Right ventricle myocardium superior (tissue), 1 donor: Measurements from ENCODE around the gene LRRC10B. TPM values are rescaled to one million over a fixed set of nuclear protein-coding genes. Genes with fewer than 3 reads are reported as not detected.

Source experiments
- ATAC-seq: fragments of 200-7000 bp; cut with Tn5 transposase; one replicate; pipeline ENCODE4 v1.9.1; 2020; ENCODE audit warnings: mild to moderate bottlenecking; ENCODE audit not compliant: poor library complexity
- DNase-seq: peaks from one replicate; pipeline ENCODE4 v3.0.0-alpha.2; 2020
- intact Hi-C: fragments of 100-400 bp; cut with DNase I; formaldehyde crosslinking; loops from one replicate; pipeline ENCODE4 v1.11.2; 2022
- microRNA-seq: library from miRNA; unstranded; fragments of <30 nt; microRNA quantifications from one replicate; pipeline ENCODE4 v1.2.0, GENCODE V29; 2020
- total RNA-seq: library from RNA; stranded (reverse); fragmentation: NEBNext Ultra II Directional; extraction: Animal tissue kit (Norgen Biotek cat#: 25700); gene quantifications from one replicate; pipeline ENCODE4 v1.2.1, GENCODE V29; 2021
- donor health status: DM: no; HTN: yes; CAD: no; lungs with severe emphysema.

LRRC10B gene
- total RNA-seq, 1 donor from 2014 or later = 0.46 TPM

DNA sequence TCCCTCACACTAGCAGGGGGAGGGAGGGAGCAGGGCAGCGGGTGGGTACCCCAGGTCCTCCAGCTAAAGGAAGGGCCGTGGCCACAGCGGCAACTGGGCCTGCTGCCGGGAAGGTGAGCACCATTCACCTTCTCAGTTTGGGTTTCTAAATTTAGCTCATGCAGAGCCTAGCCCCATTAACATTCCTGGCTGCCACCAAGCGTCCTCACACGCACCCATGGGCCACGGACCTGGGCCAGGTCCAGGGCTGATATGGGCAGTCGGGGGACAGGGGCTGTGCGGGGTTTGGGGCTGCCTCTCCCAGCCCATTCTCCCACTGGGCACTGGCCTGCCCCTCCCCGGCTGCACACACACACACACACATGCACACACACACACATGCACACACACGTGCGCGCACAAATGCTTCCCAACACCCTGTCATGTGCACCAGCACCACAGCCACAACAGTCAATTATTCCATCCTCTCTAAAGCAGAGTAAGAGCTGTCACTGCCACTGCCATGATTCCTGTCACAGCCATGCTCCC is 43.6 kb downstream of the LRRC10B start:
- ATAC-seq = peak; percentile 87
- intact Hi-C loops = no loop called here
- peak; percentile 61 for DNase-seq

DNA sequence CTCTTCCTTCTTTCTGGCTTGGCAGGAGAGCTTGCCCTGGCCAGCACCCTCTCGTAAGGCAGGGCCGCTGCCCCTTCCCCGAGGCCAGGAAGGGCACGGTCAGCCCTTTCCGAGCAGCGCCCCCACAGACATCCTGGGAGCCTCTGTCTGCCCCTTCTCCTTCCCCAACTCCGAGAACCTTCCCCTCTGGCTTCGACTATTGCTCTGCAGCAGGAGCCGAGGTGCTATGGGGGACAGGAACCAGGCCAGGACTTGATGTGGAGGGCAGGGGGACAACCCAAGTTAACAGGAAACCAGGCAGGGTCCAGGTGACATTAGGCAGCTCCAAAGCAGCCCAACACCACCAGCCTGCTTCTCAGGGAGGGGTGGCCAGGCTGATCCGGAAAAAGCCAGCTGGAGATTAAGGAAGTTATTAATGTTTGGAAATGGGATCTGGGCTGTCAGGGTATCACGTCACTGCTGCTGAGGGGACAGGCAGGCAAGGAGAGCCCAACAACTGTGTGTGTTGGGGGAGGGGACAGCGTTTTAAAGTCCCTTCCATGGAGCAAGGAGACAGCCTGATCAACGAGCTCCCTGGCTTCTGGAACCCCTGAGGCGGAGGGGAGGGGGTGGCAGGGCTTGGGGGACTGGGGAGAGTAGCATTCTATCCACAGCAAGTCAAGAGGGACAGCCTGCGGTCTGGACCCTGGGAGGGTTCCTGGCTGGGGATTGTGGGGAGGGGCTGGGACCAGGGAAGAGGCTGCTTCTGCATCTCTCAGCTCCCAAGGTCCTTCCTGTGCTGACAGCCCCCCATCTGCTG is 45.0 kb downstream of the LRRC10B start:
- DNase-seq (no peak), ATAC-seq (no peak)
- intact Hi-C loops = no loop called here

DNA sequence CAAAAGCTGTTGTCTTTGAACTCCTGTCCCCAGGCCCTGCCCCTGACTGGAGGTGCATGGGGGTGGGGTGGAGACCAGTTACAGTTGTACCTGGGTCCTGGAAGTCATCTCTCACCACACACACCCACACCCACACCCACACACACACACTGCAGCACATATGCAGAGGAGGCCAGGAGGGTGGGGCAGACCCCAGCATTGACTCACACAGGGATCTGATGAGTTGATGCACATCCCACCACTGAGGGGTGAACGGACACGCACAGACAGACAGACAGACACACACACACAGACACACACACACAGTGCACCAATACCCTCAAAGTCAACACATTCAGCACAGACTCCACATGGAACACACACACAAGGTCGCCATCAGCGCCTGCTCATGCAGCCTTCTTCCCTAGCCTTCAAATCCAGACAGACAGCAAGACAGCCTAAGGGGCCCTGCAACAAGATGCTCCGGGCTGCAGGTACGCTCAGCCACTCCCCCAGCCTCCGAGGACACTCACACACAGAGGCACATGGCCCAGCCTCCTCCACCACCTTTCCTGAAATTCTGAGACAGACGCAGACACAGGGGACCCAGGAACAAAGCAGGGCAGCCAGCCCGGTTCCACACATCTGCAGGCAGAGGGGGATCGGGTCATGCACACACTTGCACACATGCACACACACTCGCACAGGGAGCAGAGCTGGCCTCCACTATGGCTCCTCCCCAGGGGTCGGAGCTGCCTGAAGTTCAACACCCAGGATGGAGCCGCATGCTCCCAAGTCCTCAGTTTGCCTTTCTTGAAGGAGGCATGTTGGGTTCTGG is 45.8 kb downstream of the LRRC10B start:
- DNase-seq (no peak), ATAC-seq (no peak)
- intact Hi-C loops = no loop called here

DNA sequence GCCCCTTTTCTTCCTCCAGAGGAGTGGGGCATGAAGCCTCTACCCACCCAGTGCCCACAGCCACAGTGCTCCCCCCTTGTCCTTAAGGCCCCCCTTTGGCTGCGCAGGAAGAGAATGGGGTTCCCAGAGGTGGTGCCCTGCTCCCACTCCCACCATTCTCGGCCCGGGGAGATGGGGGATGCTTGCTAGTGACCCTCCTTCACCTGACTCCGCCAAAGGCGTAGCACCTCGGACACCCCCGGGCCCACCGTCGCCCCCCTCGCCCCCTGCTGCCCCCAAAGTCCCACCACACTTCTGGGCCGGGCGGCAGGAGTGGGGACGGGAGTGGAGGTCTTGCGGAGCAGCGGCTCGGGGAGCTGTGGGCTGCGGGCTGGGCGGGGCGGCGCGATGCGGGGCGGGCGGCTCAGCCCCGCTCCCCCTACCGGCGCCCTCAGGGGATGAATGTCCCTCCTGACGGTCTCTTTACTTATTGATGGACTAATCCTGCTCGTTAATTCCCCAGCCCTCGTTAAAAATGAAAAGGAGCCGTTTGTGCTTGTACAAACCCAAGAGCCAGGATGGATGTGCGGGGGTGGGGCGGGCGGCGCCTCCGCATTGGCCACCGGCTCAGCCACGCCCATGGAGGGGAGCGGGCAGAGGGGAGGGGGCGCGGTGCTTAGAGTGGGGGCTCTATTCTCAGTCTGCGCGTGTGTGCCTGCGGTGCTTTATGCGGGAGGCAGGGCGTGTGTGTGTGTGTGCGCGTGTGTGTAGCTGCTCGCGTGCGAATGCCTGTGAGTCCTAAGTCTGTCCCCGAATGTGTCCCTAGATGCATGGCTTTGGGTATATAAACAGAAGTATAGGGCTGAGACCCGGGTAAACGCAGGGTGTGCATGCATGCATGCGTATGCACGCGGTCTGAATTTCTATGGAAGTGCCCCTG is 46.8 kb downstream of the LRRC10B start:
- intact Hi-C loops = no loop called here
- ATAC-seq (no peak), DNase-seq (no peak)

DNA sequence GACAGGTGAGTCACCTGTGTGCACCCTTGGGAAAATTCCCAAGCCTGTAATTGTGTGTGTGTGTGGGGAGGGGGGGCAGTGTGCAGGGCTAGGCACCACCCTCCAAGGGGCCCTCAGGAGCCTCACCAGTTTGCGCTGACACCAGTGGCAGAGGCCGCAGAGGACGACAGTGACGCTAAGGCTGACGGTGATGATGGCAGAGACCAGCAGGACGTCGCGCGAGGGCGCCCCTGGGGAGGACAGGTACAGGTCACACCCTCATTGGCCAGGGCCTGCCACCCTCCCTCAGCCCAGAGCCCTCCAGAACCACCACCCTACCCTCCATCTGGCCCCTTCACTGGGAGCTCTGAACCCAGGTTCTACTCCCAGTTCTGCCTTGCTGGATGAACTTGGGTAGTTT is 47.4 kb downstream of the LRRC10B start:
- intact Hi-C loops = no loop called here
- DNase-seq (no peak), ATAC-seq (no peak)

DNA sequence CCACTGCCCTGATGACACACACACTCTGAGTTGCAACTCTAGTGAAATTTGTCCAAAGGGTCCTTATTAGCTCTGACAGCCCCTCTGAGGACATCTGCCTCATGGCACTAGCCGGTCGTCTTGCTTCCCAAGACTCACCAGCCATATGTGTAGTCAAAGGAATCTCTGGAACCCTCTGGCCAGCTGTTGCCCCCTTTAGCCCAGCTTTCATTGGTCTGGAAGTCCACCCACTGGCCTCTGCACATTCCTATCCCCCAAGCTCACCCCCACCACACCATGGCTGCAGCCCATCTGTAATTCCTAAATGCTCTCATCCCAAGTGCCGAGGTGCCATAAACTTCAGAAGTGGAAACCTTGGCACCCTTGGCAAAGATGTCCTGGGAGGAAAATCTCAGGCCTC is 48.1 kb downstream of the LRRC10B start:
- ATAC-seq (no peak), DNase-seq (no peak)
- intact Hi-C loops = no loop called here

Small RNA genes within 50 kb of the gene (microRNA-seq; reads per million reads assigned to microRNA genes)
- not detected for gene MIR4488

Other genes with a start within 250 kb of the LRRC10B start
- 0.73 TPM for gene VWCE, start 213.4 kb upstream of the LRRC10B start, total RNA-seq
- gene DDB1, start 175.6 kb upstream of the LRRC10B start, total RNA-seq = 111 TPM
- 12.9 TPM for gene TKFC, start 175.5 kb upstream of the LRRC10B start, total RNA-seq
- 14.2 TPM for gene CYB561A3, start 146.9 kb upstream of the LRRC10B start, total RNA-seq
- 17.7 TPM for gene TMEM138, start 146.4 kb upstream of the LRRC10B start, total RNA-seq
- gene TMEM216, start 116.2 kb upstream of the LRRC10B start, total RNA-seq = 3.7 TPM
- gene CPSF7, start 78.8 kb upstream of the LRRC10B start, total RNA-seq = 32.5 TPM
- gene SDHAF2, start 78.6 kb upstream of the LRRC10B start, total RNA-seq = 33.7 TPM
- gene SYT7, start 72.3 kb downstream of the LRRC10B start, total RNA-seq = 23.7 TPM
- gene DAGLA, start 171.6 kb downstream of the LRRC10B start, total RNA-seq = 4.2 TPM
- 0.16 TPM for gene MYRF, start 243.9 kb downstream of the LRRC10B start, total RNA-seq